LNCAP (cell line): ENCODE data around the gene GREB1L.

Experiments used
- CTCF ChIP-seq: fragments of 450-650 bp; IDR thresholded peaks from 2 replicates; pipeline ENCODE4 v1.5.1; 2017; ENCODE audit warnings: mild to moderate bottlenecking

The GREB1L gene

GRCh38 chr18:21242141-21242779 is at the start of gene GREB1L:
TSS of gene GREB1L (plus strand) at chr18:21242232. CDS start at chr18:21383519, 141,287 bp downstream.
- peak; percentile 56 for TF ChIP-seq CTCF

- peak; percentile 12; the same call in 1 of the 2 replicates for TF ChIP-seq CTCF
Measured at GRCh38 chr18:21192308-21192624, 49.8 kb upstream of the GREB1L start.

- peak; percentile 75 for TF ChIP-seq CTCF
Measured at GRCh38 chr18:21194871-21195771, 46.9 kb upstream of the GREB1L start.

- no peak for TF ChIP-seq CTCF
Measured at GRCh38 chr18:21196426-21196825, 45.6 kb upstream of the GREB1L start.

GRCh38 chr18:21203126-21203525 is 38.9 kb upstream of the GREB1L start:
- TF ChIP-seq CTCF: no peak

- no peak for TF ChIP-seq CTCF
Measured at GRCh38 chr18:21203542-21204241, 38.3 kb upstream of the GREB1L start.

GRCh38 chr18:21205695-21206094 is 36.3 kb upstream of the GREB1L start:
- TF ChIP-seq CTCF: no peak
